ENCODE data around the gene MACROH2A2. TPM values are rescaled to one million over a fixed set of nuclear protein-coding genes. Genes with fewer than 3 reads are reported as not detected.
"Not testable (repeated sequence)": the region's sequence is repeated elsewhere in the genome, so short reads cannot be mapped to it uniquely, and the experiment has no call there.

The MACROH2A2 gene
- total and polyA plus RNA-seq, 9 donors: 18.5 to 33.7 (median 26.0) TPM

DNA sequence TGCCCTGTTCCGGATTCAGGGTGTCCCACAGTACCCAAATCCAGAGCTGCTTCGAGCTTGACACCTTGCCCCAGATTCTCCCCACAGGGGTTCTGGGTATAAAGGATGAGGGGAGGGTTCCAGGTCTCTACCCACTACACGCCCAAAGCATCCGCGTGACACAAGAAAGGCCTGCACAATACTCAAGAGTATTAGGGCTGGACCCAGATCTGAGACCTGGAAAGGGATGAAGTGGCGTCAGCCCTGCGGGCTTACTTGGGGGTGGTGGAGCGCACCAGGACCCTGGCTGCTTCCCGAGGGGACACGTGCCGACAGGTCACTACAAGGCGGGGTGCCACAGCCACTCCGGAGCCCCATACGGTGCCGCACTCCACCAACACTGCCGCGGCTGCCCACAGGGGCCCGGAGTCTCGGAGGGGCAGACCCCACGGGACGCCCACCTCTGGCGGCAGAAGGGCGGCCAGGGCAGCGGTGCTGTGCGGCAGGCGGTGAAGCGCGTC, 92.6 kb downstream of the MACROH2A2 start:
- 2% methylated on average over 23 of the region's 28 CpGs for WGBS (ENCODE audit: insufficient coverage)
- H3K4me1 ChIP-seq (ENCODE audit: control insufficient read depth, insufficient read depth, low read length): peaks cover 18% of the 10 kb centered on the region
- DNase-seq: peak; percentile 29
- peak overlapping the region; percentile 78 for H3K4me3 ChIP-seq (ENCODE audit: low read length)
- H3K27me3 ChIP-seq (ENCODE audit: control insufficient read depth, insufficient read depth, low read length): no peaks in the 10 kb centered on the region
- no peaks in the 10 kb centered on the region for H3K9me3 ChIP-seq (replicated peaks; ENCODE audit: control insufficient read depth, low read depth, low read length)
- H3K27ac ChIP-seq (ENCODE audit: low read length): peak overlapping the region; percentile 35
- H3K36me3 ChIP-seq (ENCODE audit: control insufficient read depth, insufficient read depth, low read length): peaks cover 6% of the 10 kb centered on the region

DNA sequence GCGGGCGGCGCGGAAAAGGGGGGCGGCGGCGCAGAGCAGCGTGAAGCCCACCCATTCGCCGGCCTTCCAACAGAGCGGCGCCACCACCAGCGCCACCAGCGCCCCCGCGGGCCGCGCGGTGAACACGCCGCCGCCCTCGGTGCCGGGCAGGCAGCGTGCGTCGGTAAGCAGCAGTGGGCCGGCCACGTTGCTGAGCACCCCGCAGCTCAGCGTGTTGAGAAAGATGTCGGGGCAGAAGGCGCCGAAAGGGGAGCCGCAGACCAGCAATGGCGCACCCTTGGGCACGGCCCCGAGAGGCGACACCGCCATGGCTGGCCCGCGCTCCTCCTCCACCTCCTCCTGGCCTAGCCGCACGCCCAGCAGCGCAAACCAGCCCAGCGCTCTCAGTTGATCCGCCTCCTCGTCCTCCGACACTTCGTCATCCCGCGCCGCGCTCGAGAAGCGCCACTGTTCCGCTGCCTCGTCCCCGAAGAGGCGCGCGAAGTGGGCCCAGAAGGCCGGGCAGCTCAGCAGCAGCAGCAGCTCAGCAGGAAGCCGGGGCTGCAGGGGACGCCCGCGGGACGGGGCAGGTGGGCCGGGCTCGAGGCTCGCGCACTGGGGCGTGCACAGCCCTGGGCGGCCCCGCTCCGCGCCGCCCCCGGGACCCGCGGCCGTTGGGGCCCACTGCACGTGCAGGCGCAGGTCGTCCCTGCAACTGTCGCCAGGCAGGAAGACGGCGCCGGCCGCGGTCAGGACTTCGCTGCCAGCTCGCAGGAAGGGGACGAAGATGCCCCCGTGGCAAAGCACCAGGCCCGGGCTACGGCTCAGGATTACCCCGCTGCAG, 93.2 kb downstream of the MACROH2A2 start:
- under 1% methylated on average over 90 of the region's 98 CpGs for WGBS (ENCODE audit: insufficient coverage)
- Histone ChIP-seq H3K9me3 (replicated peaks; ENCODE audit: control insufficient read depth, low read depth, low read length) (no peaks in the 10 kb centered on the region), H3K27ac (ENCODE audit: low read length) (peak overlapping the region; percentile 99), H3K27me3 (ENCODE audit: control insufficient read depth, insufficient read depth, low read length) (no peaks in the 10 kb centered on the region), H3K36me3 (ENCODE audit: control insufficient read depth, insufficient read depth, low read length) (peaks cover 11% of the 10 kb centered on the region), H3K4me1 (ENCODE audit: control insufficient read depth, insufficient read depth, low read length) (peaks cover 18% of the 10 kb centered on the region), H3K4me3 (ENCODE audit: low read length) (peak overlapping the region; percentile 78)
- DNase-seq: peak; percentile 71

DNA sequence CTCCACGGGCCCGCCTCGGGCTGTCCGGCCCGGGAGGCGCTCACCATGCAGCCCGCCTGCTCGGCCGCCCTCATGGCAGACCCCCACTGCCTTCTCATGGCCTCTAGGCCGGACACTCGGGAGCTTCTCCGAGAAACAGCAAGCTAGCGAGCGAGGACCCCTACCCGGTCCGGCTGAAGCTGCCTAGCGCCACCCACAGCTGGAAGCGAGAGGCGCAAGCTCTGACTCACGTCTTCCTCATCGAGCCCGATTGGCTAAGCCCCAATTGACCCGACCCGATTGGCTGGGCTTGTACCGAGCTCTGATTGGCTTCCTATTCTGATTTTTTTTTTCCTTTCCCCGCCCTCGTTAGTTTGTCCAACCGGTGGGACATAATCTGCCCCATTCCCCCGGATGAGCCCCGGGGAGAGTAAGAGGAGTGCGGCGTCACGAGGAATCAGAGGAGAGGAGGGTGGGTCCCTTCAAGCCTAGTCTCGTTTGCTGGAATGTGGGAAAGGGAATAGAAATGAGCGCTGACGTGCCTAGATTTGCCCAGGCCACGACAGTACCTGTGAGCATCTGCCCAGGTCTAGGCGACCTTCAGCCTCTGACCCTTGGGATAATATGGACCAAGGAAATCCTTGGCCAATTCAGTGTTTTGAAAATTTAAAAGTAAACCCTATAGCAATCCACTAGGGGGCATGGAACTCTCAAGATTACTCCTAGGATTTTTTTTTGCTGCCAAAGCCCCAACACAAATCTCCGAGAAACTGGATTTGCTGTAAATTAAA, 94.0 kb downstream of the MACROH2A2 start, which contains the start of gene TYSND1:
TYSND1 (minus strand) TSS at position 212 of the 770 bp plus-strand sequence; CDS start at position 98, 114 bp downstream.
- H3K36me3 ChIP-seq (ENCODE audit: control insufficient read depth, insufficient read depth, low read length): peaks cover 13% of the 10 kb centered on the region
- peak within 1 kb of the TSS; percentile 99 for H3K27ac ChIP-seq (ENCODE audit: low read length)
- no peaks in the 10 kb centered on the region for H3K27me3 ChIP-seq (ENCODE audit: control insufficient read depth, insufficient read depth, low read length)
- peak within 1 kb of the TSS; percentile 78 for H3K4me3 ChIP-seq (ENCODE audit: low read length)
- H3K9me3 ChIP-seq (replicated peaks; ENCODE audit: control insufficient read depth, low read depth, low read length): no peaks in the 10 kb centered on the region
- under 1% methylated on average over 33 of the region's 39 CpGs for WGBS (ENCODE audit: insufficient coverage)
- peak; percentile 99 for DNase-seq
- H3K4me1 ChIP-seq (ENCODE audit: control insufficient read depth, insufficient read depth, low read length): peaks cover 18% of the 10 kb centered on the region

DNA sequence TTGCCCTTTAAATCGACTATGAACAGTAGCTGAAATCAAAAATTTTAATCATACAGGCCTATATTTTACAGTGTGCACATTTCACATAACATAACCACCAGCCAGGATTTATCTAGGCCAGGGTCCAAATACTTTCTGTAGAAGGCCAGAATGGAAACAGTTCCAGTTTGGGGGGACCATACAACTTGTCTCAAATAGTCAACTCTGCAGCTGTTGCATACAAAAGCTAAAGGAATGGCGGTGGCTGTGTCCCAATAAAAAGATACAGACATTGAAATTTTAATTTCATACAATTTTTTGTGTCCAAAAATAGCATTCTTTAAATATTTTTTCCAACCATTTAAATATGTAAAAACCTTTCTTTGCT, 94.6 kb downstream of the MACROH2A2 start:
- H3K4me3 ChIP-seq (ENCODE audit: low read length): no peak overlapping the region
- peaks cover 18% of the 10 kb centered on the region for H3K4me1 ChIP-seq (ENCODE audit: control insufficient read depth, insufficient read depth, low read length)
- H3K27ac ChIP-seq (ENCODE audit: low read length): peak overlapping the region; percentile 99
- H3K9me3 ChIP-seq (replicated peaks; ENCODE audit: control insufficient read depth, low read depth, low read length): no peaks in the 10 kb centered on the region
- WGBS (ENCODE audit: insufficient coverage): no CpG with 5 or more reads among the region's 2 CpGs
- H3K27me3 ChIP-seq (ENCODE audit: control insufficient read depth, insufficient read depth, low read length): no peaks in the 10 kb centered on the region
- peak; percentile 86 for DNase-seq
- H3K36me3 ChIP-seq (ENCODE audit: control insufficient read depth, insufficient read depth, low read length): peaks cover 18% of the 10 kb centered on the region

DNA sequence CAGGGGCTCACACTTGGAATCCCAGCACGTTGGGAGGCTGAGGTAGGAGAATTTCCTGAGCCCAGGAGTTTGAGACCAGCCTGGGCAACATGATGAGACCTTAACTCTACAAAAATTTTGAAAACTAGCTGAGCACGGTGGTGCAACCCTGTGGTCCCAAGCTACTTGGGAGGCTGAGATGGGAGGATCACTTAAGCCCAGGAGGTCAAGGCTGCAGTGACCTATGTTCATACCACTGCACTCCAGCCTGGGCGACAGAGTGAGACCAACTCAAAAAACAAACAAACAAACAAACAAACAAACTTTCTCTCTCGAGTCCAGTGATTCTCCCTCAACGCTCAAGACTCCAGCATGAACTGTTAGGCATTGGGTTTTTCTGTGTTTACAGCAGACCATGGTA, 95.9 kb downstream of the MACROH2A2 start:
- H3K36me3 ChIP-seq (ENCODE audit: control insufficient read depth, insufficient read depth, low read length): peaks cover 26% of the 10 kb centered on the region
- WGBS (ENCODE audit: insufficient coverage): 82% methylated on average over 2 of the region's 5 CpGs

DNA sequence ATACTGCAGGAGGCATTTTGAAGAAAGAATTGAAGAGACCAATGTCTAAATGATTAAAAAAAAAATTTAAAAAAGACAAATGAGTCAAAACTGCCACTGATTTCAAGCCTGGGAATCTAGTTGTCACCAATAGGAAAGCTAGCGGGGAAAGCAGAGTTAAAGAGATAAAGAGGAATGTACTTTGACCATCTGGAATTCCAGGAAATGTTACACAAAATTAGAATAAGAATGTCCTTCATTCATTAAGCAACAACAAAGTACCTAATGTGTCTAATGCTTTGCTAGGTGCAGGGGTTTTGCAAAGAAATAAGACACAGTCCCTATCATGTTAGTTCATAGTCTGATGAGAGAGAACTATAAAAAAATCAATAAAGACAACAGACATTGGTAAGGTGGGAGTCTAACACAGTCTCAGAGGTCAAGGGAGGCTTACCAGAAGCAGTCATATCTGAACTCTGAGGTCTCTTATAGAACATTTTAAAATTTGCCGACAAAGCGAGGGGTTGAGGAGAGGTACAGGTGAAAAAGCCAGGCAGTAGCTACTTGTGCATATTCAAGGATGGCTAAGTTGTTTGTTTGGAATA, 102.7 kb downstream of the MACROH2A2 start:
- Histone ChIP-seq H3K9me3 (replicated peaks; ENCODE audit: control insufficient read depth, low read depth, low read length) (no peaks in the 10 kb centered on the region), H3K4me3 (ENCODE audit: low read length) (no peak overlapping the region), H3K36me3 (ENCODE audit: control insufficient read depth, insufficient read depth, low read length) (peaks cover 47% of the 10 kb centered on the region), H3K4me1 (ENCODE audit: control insufficient read depth, insufficient read depth, low read length) (peaks cover 3% of the 10 kb centered on the region), H3K27me3 (ENCODE audit: control insufficient read depth, insufficient read depth, low read length) (no peaks in the 10 kb centered on the region), H3K27ac (ENCODE audit: low read length) (no peak overlapping the region)
- DNase-seq: no peak
- WGBS (ENCODE audit: insufficient coverage): 50% methylated on average over 2 of the region's 3 CpGs

More for the DNA sequence above, 95.9 kb downstream of the MACROH2A2 start:
- no peaks in the 10 kb centered on the region for H3K27me3 ChIP-seq (ENCODE audit: control insufficient read depth, insufficient read depth, low read length)
- H3K9me3 ChIP-seq (replicated peaks; ENCODE audit: control insufficient read depth, low read depth, low read length): no peaks in the 10 kb centered on the region
- DNase-seq: no peak
- peaks cover 18% of the 10 kb centered on the region for H3K4me1 ChIP-seq (ENCODE audit: control insufficient read depth, insufficient read depth, low read length)
- H3K4me3 ChIP-seq (ENCODE audit: low read length): no peak overlapping the region
- no peak overlapping the region for H3K27ac ChIP-seq (ENCODE audit: low read length)

DNA sequence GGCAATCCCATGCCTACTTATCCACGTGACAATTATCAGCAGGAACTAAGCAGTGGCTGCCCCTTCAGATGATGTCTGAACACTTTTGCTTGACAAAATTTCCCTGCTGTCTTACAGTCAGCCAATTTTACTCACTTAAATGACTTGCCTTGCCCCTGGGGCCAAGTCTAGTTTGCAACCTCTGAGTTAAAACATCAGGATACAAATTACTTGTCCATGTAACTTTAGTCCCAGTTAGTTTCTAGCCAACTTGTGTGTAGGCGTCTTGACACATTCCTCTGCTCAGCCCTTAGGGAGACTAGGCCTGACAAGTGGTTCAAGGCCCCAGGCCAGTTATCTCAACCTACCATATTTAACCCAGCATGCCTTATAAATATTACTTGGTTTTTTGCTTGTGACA, 105.5 kb downstream of the MACROH2A2 start:
- no peak overlapping the region for H3K4me3 ChIP-seq (ENCODE audit: low read length)
- DNase-seq: peak; percentile 36
- H3K36me3 ChIP-seq (ENCODE audit: control insufficient read depth, insufficient read depth, low read length): peaks cover 38% of the 10 kb centered on the region
- no peaks in the 10 kb centered on the region for H3K27me3 ChIP-seq (ENCODE audit: control insufficient read depth, insufficient read depth, low read length)
- H3K4me1 ChIP-seq (ENCODE audit: control insufficient read depth, insufficient read depth, low read length): peaks cover 6% of the 10 kb centered on the region
- WGBS (ENCODE audit: insufficient coverage): 18% methylated on average over 2 of the region's 2 CpGs
- H3K27ac ChIP-seq (ENCODE audit: low read length): no peak overlapping the region
- H3K9me3 ChIP-seq (replicated peaks; ENCODE audit: control insufficient read depth, low read depth, low read length): no peaks in the 10 kb centered on the region

DNA sequence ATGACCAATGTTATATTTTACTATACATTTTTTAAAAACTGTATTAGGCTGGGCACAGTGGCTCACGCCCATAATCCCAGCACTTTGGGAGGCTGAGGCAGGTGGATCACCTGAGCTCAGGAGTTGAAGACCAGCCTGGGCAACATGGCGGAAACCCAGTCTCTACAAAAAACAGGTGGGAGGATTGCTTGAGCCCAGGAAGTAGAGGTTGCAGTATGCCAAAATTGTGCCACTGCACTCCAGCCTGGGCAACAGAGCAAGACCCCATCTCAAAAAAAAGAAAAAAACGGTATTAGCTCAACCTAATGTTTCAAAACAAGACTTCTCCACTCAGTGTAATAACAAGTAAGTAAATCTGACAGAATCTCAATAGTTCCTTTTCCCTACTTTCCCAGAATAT, 106.7 kb downstream of the MACROH2A2 start:
- H3K4me1 ChIP-seq (ENCODE audit: control insufficient read depth, insufficient read depth, low read length); H3K27ac ChIP-seq (ENCODE audit: low read length); H3K9me3 ChIP-seq (replicated peaks; ENCODE audit: control insufficient read depth, low read depth, low read length); H3K27me3 ChIP-seq (ENCODE audit: control insufficient read depth, insufficient read depth, low read length); DNase-seq; H3K4me3 ChIP-seq (ENCODE audit: low read length): not testable (repeated sequence)
- no CpG with 5 or more reads among the region's 3 CpGs for WGBS (ENCODE audit: insufficient coverage)
- peaks cover 32% of the 10 kb centered on the region for H3K36me3 ChIP-seq (ENCODE audit: control insufficient read depth, insufficient read depth, low read length)

DNA sequence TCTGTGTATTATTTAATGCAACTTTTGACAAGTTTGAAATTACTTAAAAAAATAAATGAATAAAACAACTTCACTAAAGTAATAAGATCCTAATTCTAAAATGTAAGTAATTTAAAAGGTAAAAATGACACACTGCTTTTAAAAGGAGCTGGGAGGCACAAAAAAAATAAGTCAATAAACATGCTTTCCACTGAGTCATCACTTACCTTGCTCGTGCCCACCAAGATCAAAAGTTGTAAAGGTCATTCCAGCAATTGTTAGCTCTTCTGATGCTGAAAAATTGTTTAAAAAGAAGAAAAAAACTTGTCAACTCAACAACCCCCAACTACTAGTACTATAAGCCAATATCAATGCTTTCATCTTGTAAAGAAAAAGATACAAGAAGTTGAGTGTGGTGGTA, 108.2 kb downstream of the MACROH2A2 start:
- H3K4me1 ChIP-seq (ENCODE audit: control insufficient read depth, insufficient read depth, low read length): peaks cover 6% of the 10 kb centered on the region

More for the DNA sequence above, 108.2 kb downstream of the MACROH2A2 start:
- H3K4me3 ChIP-seq (ENCODE audit: low read length): no peak overlapping the region
- DNase-seq: no peak
- no peaks in the 10 kb centered on the region for H3K9me3 ChIP-seq (replicated peaks; ENCODE audit: control insufficient read depth, low read depth, low read length)
- no peaks in the 10 kb centered on the region for H3K27me3 ChIP-seq (ENCODE audit: control insufficient read depth, insufficient read depth, low read length)
- H3K36me3 ChIP-seq (ENCODE audit: control insufficient read depth, insufficient read depth, low read length): peaks cover 24% of the 10 kb centered on the region
- WGBS (ENCODE audit: insufficient coverage): no CpG with 5 or more reads among the region's 1 CpG
- no peak overlapping the region for H3K27ac ChIP-seq (ENCODE audit: low read length)

All from muscle of leg (tissue), 11 donors.